Measurements from ENCODE around the gene CGB5.

DNA sequence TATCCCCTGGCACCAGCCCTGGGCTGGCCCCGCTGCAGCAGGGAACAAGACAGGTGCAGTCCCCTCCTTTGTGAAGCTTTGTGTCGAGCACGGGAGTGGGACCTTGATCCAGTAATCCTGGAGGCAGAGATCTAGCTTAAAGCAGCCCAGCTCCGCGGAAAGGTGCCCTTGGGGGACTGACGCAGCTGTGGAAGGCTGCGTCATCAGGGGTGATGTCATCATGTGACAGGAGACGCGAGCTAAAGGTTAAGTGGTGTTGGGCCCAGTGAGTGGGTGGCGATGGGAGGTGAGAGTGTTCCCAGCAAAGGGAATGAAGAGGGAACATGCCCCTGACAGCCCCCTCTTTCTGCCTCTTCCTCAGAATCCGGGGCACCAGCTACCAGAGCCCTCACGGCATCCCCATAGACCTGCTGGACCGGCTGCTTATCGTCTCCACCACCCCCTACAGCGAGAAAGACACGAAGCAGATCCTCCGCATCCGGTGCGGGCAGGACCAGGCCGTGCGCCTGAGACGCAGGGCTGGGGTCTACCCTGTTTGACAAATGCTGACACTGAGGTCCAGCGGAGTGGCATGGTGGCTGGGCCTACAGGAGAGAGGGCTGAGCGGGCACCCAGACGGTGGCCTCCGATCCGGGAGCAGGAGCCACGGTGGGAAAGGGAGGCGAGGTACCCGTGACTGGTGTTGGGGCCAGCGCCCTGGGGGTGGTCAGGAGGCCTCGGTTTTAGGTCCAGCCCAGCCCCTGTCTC, 29.4 kb upstream of the CGB5 start:
- TF ChIP-seq, protein P1, sequence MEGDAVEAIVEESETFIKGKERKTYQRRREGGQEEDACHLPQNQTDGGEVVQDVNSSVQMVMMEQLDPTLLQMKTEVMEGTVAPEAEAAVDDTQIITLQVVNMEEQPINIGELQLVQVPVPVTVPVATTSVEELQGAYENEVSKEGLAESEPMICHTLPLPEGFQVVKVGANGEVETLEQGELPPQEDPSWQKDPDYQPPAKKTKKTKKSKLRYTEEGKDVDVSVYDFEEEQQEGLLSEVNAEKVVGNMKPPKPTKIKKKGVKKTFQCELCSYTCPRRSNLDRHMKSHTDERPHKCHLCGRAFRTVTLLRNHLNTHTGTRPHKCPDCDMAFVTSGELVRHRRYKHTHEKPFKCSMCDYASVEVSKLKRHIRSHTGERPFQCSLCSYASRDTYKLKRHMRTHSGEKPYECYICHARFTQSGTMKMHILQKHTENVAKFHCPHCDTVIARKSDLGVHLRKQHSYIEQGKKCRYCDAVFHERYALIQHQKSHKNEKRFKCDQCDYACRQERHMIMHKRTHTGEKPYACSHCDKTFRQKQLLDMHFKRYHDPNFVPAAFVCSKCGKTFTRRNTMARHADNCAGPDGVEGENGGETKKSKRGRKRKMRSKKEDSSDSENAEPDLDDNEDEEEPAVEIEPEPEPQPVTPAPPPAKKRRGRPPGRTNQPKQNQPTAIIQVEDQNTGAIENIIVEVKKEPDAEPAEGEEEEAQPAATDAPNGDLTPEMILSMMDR (conservative IDR thresholded peaks at IDR 0.05 in 1 of 2, IDR thresholded peaks at IDR 0.05 in 1 of 2; ENCODE audit: extremely low read depth in 1 of 2, insufficient read depth in 1 of 2, low read depth in 1 of 2, low read length in 2 of 2): no peak
- TF ChIP-seq EZH2 (IDR thresholded peaks at IDR 0.05; ENCODE audit: borderline replicate concordance, low read length): no peak

Data from mammary epithelial cell (primary cell).